ENCODE data around the gene TMEM179.
"Not testable (repeated sequence)": the region's sequence is repeated elsewhere in the genome, so short reads cannot be mapped to it uniquely, and the experiment has no call there.

The TMEM179 gene

GRCh38 chr14:104582662-104583061 lies 21.9 kb downstream of the TMEM179 start:
- Histone ChIP-seq H3K9me3 (no peaks in the 10 kb centered on the region), H3K4me3 (no peak overlapping the region), H3K36me3 (no peaks in the 10 kb centered on the region), H3K27ac (peak overlapping the region; percentile 29 to 55), H3K4me1 (peaks cover 0 to 72% (median 53%) of the 10 kb centered on the region in 4 donors), H3K27me3 (peaks cover 0 to 40% of the 10 kb centered on the region in 2 donors)
- no peak for TF ChIP-seq CTCF (IDR thresholded peaks at IDR 0.05)
- intact Hi-C loops (cut with DNase I; ENCODE audit: low total_unique reads): no loop called here
- DNase-seq: peak; percentile 54 to 81

- Histone ChIP-seq H3K27ac (peak overlapping the region; percentile 29 to 55), H3K4me3 (peak overlapping the region in 1 of 2 donors; percentile 14), H3K36me3 (no peaks in the 10 kb centered on the region), H3K9me3 (no peaks in the 10 kb centered on the region), H3K27me3 (peaks cover 0 to 46% of the 10 kb centered on the region in 2 donors), H3K4me1 (peaks cover 0 to 71% (median 52%) of the 10 kb centered on the region in 4 donors)
- intact Hi-C loops (cut with DNase I; ENCODE audit: low total_unique reads): no loop called here
- TF ChIP-seq CTCF (IDR thresholded peaks at IDR 0.05): no peak
- DNase-seq: peak; percentile 51 to 81
Observed at GRCh38 chr14:104582005-104582404, 22.6 kb downstream of the TMEM179 start.

DNA sequence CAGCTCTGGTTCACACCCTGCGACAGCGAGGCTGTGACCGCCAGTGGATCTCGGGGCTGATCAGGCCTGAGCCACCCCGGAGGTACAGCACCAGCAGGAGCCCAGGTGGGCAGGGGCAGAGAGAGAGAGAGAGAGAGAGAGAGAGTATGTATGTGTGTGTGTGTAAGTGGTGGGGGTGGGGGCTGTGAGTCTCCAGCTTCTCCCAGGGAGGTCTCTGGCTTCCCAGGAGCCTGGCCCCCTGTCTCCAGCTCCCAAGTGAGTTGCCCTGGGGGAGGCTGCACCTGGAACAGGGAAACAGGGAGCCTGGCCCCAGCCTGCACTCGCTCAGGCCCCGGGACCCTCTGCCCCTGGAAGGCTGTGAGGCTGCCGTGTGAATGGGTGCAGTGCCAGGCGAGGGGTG lies 23.1 kb downstream of the TMEM179 start:
- no peak for TF ChIP-seq CTCF (IDR thresholded peaks at IDR 0.05)
- Histone ChIP-seq H3K27me3 (peaks cover 0 to 51% of the 10 kb centered on the region in 2 donors), H3K36me3 (no peaks in the 10 kb centered on the region), H3K27ac (peak overlapping the region in 1 of 2 donors; percentile 55), H3K4me3 (peak overlapping the region in 1 of 2 donors; percentile 14), H3K9me3 (no peaks in the 10 kb centered on the region), H3K4me1 (peaks cover 0 to 66% (median 49%) of the 10 kb centered on the region in 4 donors)
- DNase-seq: no peak
- intact Hi-C loops (cut with DNase I; ENCODE audit: low total_unique reads): no loop called here

GRCh38 chr14:104580961-104581360 lies 23.6 kb downstream of the TMEM179 start:
- H3K27me3 ChIP-seq: peaks cover 0 to 55% of the 10 kb centered on the region in 2 donors
- intact Hi-C loops (cut with DNase I; ENCODE audit: low total_unique reads): no loop called here

GRCh38 chr14:104579939-104580338 lies 24.6 kb downstream of the TMEM179 start:
- H3K36me3 ChIP-seq; H3K9me3 ChIP-seq; H3K4me3 ChIP-seq; intact Hi-C loops (cut with DNase I; ENCODE audit: low total_unique reads); DNase-seq: not testable (repeated sequence)
- Histone ChIP-seq H3K27ac (peak overlapping the region in 1 of 2 donors; percentile 32), H3K4me1 (peaks cover 0 to 52% (median 44%) of the 10 kb centered on the region in 4 donors), H3K27me3 (peaks cover 0 to 59% of the 10 kb centered on the region in 2 donors)

More at GRCh38 chr14:104580961-104581360, 23.6 kb downstream of the TMEM179 start:
- Histone ChIP-seq H3K9me3 (no peaks in the 10 kb centered on the region), H3K27ac (no peak overlapping the region), H3K4me1 (peaks cover 0 to 60% (median 45%) of the 10 kb centered on the region in 4 donors), H3K36me3 (no peaks in the 10 kb centered on the region), H3K4me3 (peak overlapping the region in 1 of 2 donors; percentile 14)
- peak; percentile 37 to 81 for DNase-seq
- TF ChIP-seq CTCF (IDR thresholded peaks at IDR 0.05): no peak

DNA sequence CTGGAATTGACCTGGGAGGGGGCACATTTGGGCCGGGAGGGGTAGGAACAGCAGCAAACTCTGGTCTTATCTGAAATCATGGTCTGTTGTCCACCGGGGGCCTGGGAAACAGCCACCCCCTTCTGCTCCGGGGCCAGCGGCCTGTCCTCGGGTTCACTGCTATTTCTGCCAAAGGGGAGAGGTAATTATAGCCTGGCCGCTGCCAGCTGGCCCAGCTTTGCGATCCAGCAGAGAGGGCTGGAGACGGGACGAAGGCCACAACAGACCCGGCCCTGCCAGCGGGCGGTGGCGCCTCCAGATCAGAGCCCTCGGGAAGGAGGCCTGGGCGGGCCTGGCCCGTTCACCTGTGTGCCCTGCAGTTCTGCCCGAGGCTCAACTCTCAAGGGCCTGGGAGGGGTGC lies 25.1 kb downstream of the TMEM179 start, which contains the start of gene C14orf180:
Gene C14orf180, plus strand, starts transcription at position 258 of the 400 bp plus-strand sequence. CDS start 6,667 bp downstream, outside the sequence.
- Histone ChIP-seq H3K27ac (peak within 1 kb of the TSS in 1 of 2 donors; percentile 32), H3K4me3 (no peak within 1 kb of the TSS), H3K9me3 (no peaks in the 10 kb centered on the region), H3K27me3 (peaks cover 0 to 57% of the 10 kb centered on the region in 2 donors), H3K36me3 (no peaks in the 10 kb centered on the region), H3K4me1 (peaks cover 0 to 52% (median 44%) of the 10 kb centered on the region in 4 donors)
- peak in 1 of 2 donors; percentile 73 for DNase-seq
- intact Hi-C loops (cut with DNase I; ENCODE audit: low total_unique reads): no loop called here
- no peak for TF ChIP-seq CTCF (IDR thresholded peaks at IDR 0.05)
